CD14-positive monocyte (primary cell): ENCODE measurements around the gene CLDN19. TPM values are rescaled to one million over a fixed set of nuclear protein-coding genes. Genes with fewer than 3 reads are reported as not detected.

Experiments used
- DNase-seq, 3 donors: peaks; one replicate each; pipeline ENCODE4 v3.0.0-alpha.2; 2011 to 2022
- H2AFZ ChIP-seq: 2 replicates; pipeline ENCODE4 v1.6.0; 2012; ENCODE audit warnings: mild to moderate bottlenecking, low read depth, low read length, inconsistent platforms; ENCODE audit not compliant: insufficient read depth, poor library complexity, severe bottlenecking
- H3K27ac ChIP-seq, 2 donors: 1 replicate in 1 of 2; 2 replicates in 1 of 2; pipeline ENCODE4 v1.5.1; 2012 to 2013; ENCODE audit warnings: low read length in 2 of 2, control low read depth in 1 of 2, inconsistent platforms in 1 of 2, low read depth in 1 of 2, mild to moderate bottlenecking in 1 of 2
- H3K27me3 ChIP-seq, 2 donors: one replicate each; pipeline versions ENCODE4 v1.6.0 to v1.6.1; 2011 to 2013; ENCODE audit warnings: low read length in 2 of 2; ENCODE audit not compliant: control insufficient read depth in 2 of 2, insufficient read depth in 2 of 2
- H3K36me3 ChIP-seq, 2 donors: replicated peaks in 1 of 2; 1 replicate in 1 of 2; 2 replicates in 1 of 2; pipeline versions ENCODE4 v1.5.1 to v1.6.1; 2012 to 2013; ENCODE audit warnings: low read length in 2 of 2, control low read depth in 1 of 2, inconsistent platforms in 1 of 2, mild to moderate bottlenecking in 1 of 2; ENCODE audit not compliant: insufficient read depth in 2 of 2, control insufficient read depth in 1 of 2
- H3K4me1 ChIP-seq, 2 donors: 1 replicate in 1 of 2; 2 replicates in 1 of 2; pipeline versions ENCODE4 v1.5.1 to v1.6.1; 2012 to 2013; ENCODE audit warnings: low read length in 2 of 2, control low read depth in 1 of 2, inconsistent platforms in 1 of 2, mild to moderate bottlenecking in 1 of 2, moderate library complexity in 1 of 2; ENCODE audit not compliant: insufficient read depth in 2 of 2, control insufficient read depth in 1 of 2
- H3K4me2 ChIP-seq: replicated peaks from 2 replicates; pipeline ENCODE3; 2012; ENCODE audit warnings: low read length, moderate library complexity, mild to moderate bottlenecking; ENCODE audit not compliant: poor library complexity, severe bottlenecking; ENCODE audit errors: extremely low read depth
- H3K4me3 ChIP-seq, 3 experiments: fragments of 200-600 bp in 1 of 3; sonication (generic) in 1 of 3; replicated peaks in 1 of 3; 1 replicate in 2 of 3; 2 replicates in 1 of 3; pipeline ENCODE4 v1.5.1; 2011 to 2013; ENCODE audit warnings: low read length in 3 of 3, mild to moderate bottlenecking in 3 of 3, control low read depth in 2 of 3, low read depth in 2 of 3, inconsistent platforms in 1 of 3, moderate library complexity in 1 of 3
- H3K79me2 ChIP-seq: 2 replicates; pipeline ENCODE4 v1.6.0; 2012; ENCODE audit warnings: mild to moderate bottlenecking, control low read depth, inconsistent platforms, low read length, moderate library complexity; ENCODE audit not compliant: insufficient read depth
- H3K9ac ChIP-seq: 2 replicates; pipeline ENCODE4 v1.6.0; 2017; ENCODE audit warnings: low read length, mild to moderate bottlenecking; ENCODE audit not compliant: insufficient read depth, poor library complexity, severe bottlenecking
- H3K9me3 ChIP-seq, 2 donors: replicated peaks in 1 of 2; 1 replicate in 1 of 2; 2 replicates in 1 of 2; pipeline versions ENCODE4 v1.5.1 to v1.6.1; 2012 to 2013; ENCODE audit warnings: low read length in 2 of 2, control low read depth in 1 of 2; ENCODE audit not compliant: control insufficient read depth in 1 of 2, insufficient read depth in 1 of 2
- H4K20me1 ChIP-seq: 2 replicates; pipeline ENCODE4 v1.6.0; 2012; ENCODE audit warnings: mild to moderate bottlenecking, low read length, control low read depth, moderate library complexity; ENCODE audit not compliant: insufficient read depth
- H3K27ac Mint-ChIP-seq, 7 donors: one replicate each; pipeline ENCODE4 v1.8.0; 2020; ENCODE audit warnings: mild to moderate bottlenecking in 7 of 7, mixed read lengths in 7 of 7, moderate library complexity in 6 of 7, inconsistent platforms in 2 of 7
- H3K27me3 Mint-ChIP-seq, 3 donors: one replicate each; pipeline ENCODE4 v1.8.0; 2021 to 2022; ENCODE audit warnings: low read depth in 3 of 3, mild to moderate bottlenecking in 3 of 3, mixed read lengths in 3 of 3, moderate library complexity in 3 of 3, inconsistent platforms in 1 of 3
- H3K36me3 Mint-ChIP-seq, 2 donors: one replicate each; pipeline ENCODE4 v1.8.0; 2020; ENCODE audit warnings: mixed read lengths in 2 of 2, inconsistent platforms in 1 of 2, mild to moderate bottlenecking in 1 of 2
- H3K4me1 Mint-ChIP-seq: one replicate; pipeline ENCODE4 v1.8.0; 2020; ENCODE audit warnings: mild to moderate bottlenecking, mixed read lengths
- H3K4me3 Mint-ChIP-seq, 2 donors: one replicate each; pipeline ENCODE4 v1.8.0; 2020; ENCODE audit warnings: mild to moderate bottlenecking in 2 of 2, mixed read lengths in 2 of 2, moderate library complexity in 1 of 2
- H3K9me3 Mint-ChIP-seq, 7 donors: one replicate each; pipeline ENCODE4 v1.8.0; 2020 to 2022; ENCODE audit warnings: mixed read lengths in 7 of 7, mild to moderate bottlenecking in 6 of 7, moderate library complexity in 6 of 7, inconsistent platforms in 2 of 7
- WGBS: methylation state at CpG from one replicate; pipeline ENCODE4 v1.1.5; 2013; ENCODE audit warnings: missing lambda C conversion rate; ENCODE audit not compliant: insufficient coverage; 5-methylcytosine and 5-hydroxymethylcytosine counted together
- intact Hi-C, 2 donors: fragments of 100-400 bp; cut with micrococcal nuclease; formaldehyde crosslinking; loops; one replicate each; pipeline versions ENCODE4 v1.15.0 to v1.15.1; 2023
- polyA plus RNA-seq, 3 donors: library from polyadenylated mRNA; depleted of rRNA in 1 of 3; unstranded in 2 of 3; stranded (reverse) in 1 of 3; fragments of 300-500 nt in 2 of 3; fragments of >200 nt in 1 of 3; fragmentation: Illumina TruSeq in 2 of 3; gene quantifications; 1 replicate in 2 of 3; 2 replicates in 1 of 3; pipeline ENCODE4 v1.2.3, GENCODE V29; 2012 to 2021
- TF ChIP-seq, protein P1 (sequence below): fragments of 200-600 bp; IDR thresholded peaks from one replicate; pipeline ENCODE4 v1.8.0; 2022; ENCODE audit warnings: antibody characterized with exemption, mild to moderate bottlenecking

Gene CLDN19
- polyA plus RNA-seq, 3 donors = not detected

- peaks cover 22 to 34% of the 10 kb centered on the region in 2 donors for H3K4me1 ChIP-seq
- H4K20me1 ChIP-seq = peaks cover 5% of the 10 kb centered on the region
- no peak overlapping the region for H3K4me3 ChIP-seq
- no peaks in the 10 kb centered on the region for H3K27me3 ChIP-seq
- TF ChIP-seq, protein P1, sequence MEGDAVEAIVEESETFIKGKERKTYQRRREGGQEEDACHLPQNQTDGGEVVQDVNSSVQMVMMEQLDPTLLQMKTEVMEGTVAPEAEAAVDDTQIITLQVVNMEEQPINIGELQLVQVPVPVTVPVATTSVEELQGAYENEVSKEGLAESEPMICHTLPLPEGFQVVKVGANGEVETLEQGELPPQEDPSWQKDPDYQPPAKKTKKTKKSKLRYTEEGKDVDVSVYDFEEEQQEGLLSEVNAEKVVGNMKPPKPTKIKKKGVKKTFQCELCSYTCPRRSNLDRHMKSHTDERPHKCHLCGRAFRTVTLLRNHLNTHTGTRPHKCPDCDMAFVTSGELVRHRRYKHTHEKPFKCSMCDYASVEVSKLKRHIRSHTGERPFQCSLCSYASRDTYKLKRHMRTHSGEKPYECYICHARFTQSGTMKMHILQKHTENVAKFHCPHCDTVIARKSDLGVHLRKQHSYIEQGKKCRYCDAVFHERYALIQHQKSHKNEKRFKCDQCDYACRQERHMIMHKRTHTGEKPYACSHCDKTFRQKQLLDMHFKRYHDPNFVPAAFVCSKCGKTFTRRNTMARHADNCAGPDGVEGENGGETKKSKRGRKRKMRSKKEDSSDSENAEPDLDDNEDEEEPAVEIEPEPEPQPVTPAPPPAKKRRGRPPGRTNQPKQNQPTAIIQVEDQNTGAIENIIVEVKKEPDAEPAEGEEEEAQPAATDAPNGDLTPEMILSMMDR = no peak
- intact Hi-C loops = loop anchor here (5.0 to 10.0 kb wide), 8 partner anchors 47 to 435 kb away; partner anchors contain the start of genes FOXJ3 (in 2 of the 2), ZNF691 (in 2 of the 2), CCDC30 (in 1 of the 2) and CFAP57 (in 1 of the 2)
- no peaks in the 10 kb centered on the region for H3K9me3 ChIP-seq
- no peak overlapping the region for H3K9ac ChIP-seq
- Mint-ChIP-seq H3K36me3 (peaks cover 22 to 35% of the 10 kb centered on the region in 2 donors), H3K9me3 (no peaks in the 10 kb centered on the region), H3K27me3 (no peaks in the 10 kb centered on the region), H3K4me1 (peaks cover 23% of the 10 kb centered on the region), H3K4me3 (no peak overlapping the region), H3K27ac (no peak overlapping the region)
- no peak for DNase-seq
- no peak overlapping the region for H2AFZ ChIP-seq
- H3K4me2 ChIP-seq = no peak overlapping the region
- H3K27ac ChIP-seq = no peak overlapping the region
- H3K36me3 ChIP-seq = peaks cover 10 to 26% of the 10 kb centered on the region in 2 donors
- H3K79me2 ChIP-seq = peaks cover 69% of the 10 kb centered on the region
- WGBS = 100% methylated on average over 1 of the region's 3 CpGs
Measured at GRCh38 chr1:42769811-42770210, 29.8 kb upstream of the CLDN19 start.

DNA sequence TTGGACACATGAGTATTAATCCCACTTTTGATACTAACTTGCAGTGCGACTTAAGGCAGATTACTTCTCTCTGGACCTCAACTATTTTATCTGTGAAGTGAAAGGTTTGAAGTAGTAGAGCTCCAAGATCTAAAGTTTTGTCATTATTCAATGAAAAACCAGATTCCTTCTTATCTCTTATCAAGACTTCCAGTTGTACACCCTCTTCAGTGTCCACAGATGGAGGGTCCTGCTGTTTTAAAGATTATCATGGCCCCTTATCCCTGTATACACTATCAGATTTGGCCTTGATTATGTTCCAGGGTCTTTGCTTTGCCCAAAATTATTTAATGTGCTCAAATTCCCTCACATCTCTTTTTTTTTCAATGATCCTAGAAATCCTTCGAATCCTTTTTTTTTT is 28.1 kb upstream of the CLDN19 start:
- Histone ChIP-seq H3K4me1 (peaks cover 24 to 39% of the 10 kb centered on the region in 2 donors), H3K36me3 (peaks cover 0 to 10% of the 10 kb centered on the region in 2 donors), H3K27me3 (no peaks in the 10 kb centered on the region), H3K27ac (no peak overlapping the region), H3K4me2 (peak overlapping the region; percentile 98), H3K9ac (no peak overlapping the region), H2AFZ (peak overlapping the region; percentile 94), H3K4me3 (peak overlapping the region in 1 of 3 experiments; percentile 87), H4K20me1 (peaks cover 12% of the 10 kb centered on the region), H3K79me2 (peaks cover 85% of the 10 kb centered on the region), H3K9me3 (no peaks in the 10 kb centered on the region)
- no peak for DNase-seq
- intact Hi-C loops = loop anchor here (5.0 to 10.0 kb wide), 8 partner anchors 49 to 433 kb away; partner anchors contain the start of genes FOXJ3 (in 2 of the 2), ZNF691 (in 2 of the 2), CCDC30 (in 1 of the 2) and CFAP57 (in 1 of the 2)
- Mint-ChIP-seq H3K27ac (peak overlapping the region in 1 of 7 donors; percentile 92), H3K27me3 (no peaks in the 10 kb centered on the region), H3K9me3 (no peaks in the 10 kb centered on the region), H3K4me3 (no peak overlapping the region), H3K36me3 (peaks cover 10 to 18% of the 10 kb centered on the region in 2 donors), H3K4me1 (peaks cover 25% of the 10 kb centered on the region)
- WGBS = no CpG with 5 or more reads among the region's 2 CpGs
- TF ChIP-seq, protein P1 = no peak
